ENCODE results near the gene ATP8B4.

- TF ChIP-seq MAFK (IDR thresholded peaks at IDR 0.05; ENCODE audit: low read depth, low read length) = no peak
- no peak for TF ChIP-seq CTCF (IDR thresholded peaks at IDR 0.05; ENCODE audit: control extremely low read depth in 1 of 3, insufficient read depth in 1 of 3, low read depth in 1 of 3, low read length in 3 of 3)
- no peak for TF ChIP-seq EP300 (IDR thresholded peaks at IDR 0.05; ENCODE audit: borderline replicate concordance in 1 of 2, low read depth in 2 of 2, low read length in 2 of 2)
- TF ChIP-seq POLR2A (IDR thresholded peaks at IDR 0.05; ENCODE audit: control extremely low read depth in 1 of 2, low read depth in 2 of 2, low read length in 2 of 2) = no peak
- TF ChIP-seq EGR1 (IDR thresholded peaks at IDR 0.05; ENCODE audit: borderline replicate concordance, low read depth, low read length) = no peak
- no peak for TF ChIP-seq HDAC2 (IDR thresholded peaks at IDR 0.05; ENCODE audit: borderline replicate concordance in 1 of 2, low read depth in 2 of 2, low read length in 2 of 2)
- TF ChIP-seq RBBP5 (IDR thresholded peaks at IDR 0.05; ENCODE audit: borderline replicate concordance, low read depth, low read length) = no peak
- TF ChIP-seq POLR2AphosphoS5 (IDR thresholded peaks at IDR 0.05; ENCODE audit: low read depth, low read length) = no peak
- no peak for TF ChIP-seq CHD2 (IDR thresholded peaks at IDR 0.05; ENCODE audit: low read length)
- no peak for TF ChIP-seq YY1 (IDR thresholded peaks at IDR 0.05; ENCODE audit: low read depth, low read length)
- no peak for TF ChIP-seq SP2 (IDR thresholded peaks at IDR 0.05; ENCODE audit: low read length)
Measured at GRCh38 chr15:50146632-50147031, 27.6 kb upstream of the ATP8B4 start.
